A549 (cell line): ENCODE results near the gene OR2AE1. TPM values are rescaled to one million over a fixed set of nuclear protein-coding genes. Genes with fewer than 3 reads are reported as not detected.
"Not testable (repeated sequence)": the region's sequence is repeated elsewhere in the genome, so short reads cannot be mapped to it uniquely, and the experiment has no call there.

Source experiments
- ATAC-seq, 2 experiments: fragments of 200-7000 bp in 1 of 2; fragments of >200 bp in 1 of 2; cut with Nextera tagmentation in 1 of 2; cut with Tn5 transposase in 1 of 2; 3 replicates each; pipeline versions ENCODE4 v1.8.0 to v1.9.1; 2018 to 2020; ENCODE audit warnings: mild to moderate bottlenecking in 1 of 2, moderate library complexity in 1 of 2
- CTCF ChIA-PET: fragments of 300-600 bp; sonication (Branson Sonifier 250); formaldehyde crosslinking; extraction: SDS; loops from one replicate; lab custom pipeline; 2021; ENCODE audit warnings: antibody characterized with exemption, inconsistent platforms; lab: Yijun Ruan, JAX
- POLR2A ChIA-PET: fragments of 350-600 bp; formaldehyde crosslinking; extraction: SDS; loops from one replicate; lab custom pipeline; 2021; ENCODE audit warnings: antibody characterized with exemption, inconsistent platforms; lab: Yijun Ruan, JAX
- DNase-seq, 2 experiments: peaks; one replicate each; pipeline versions ENCODE4 v3.0.0 to v3.0.0-alpha.2; 2011 to 2016; ENCODE audit warnings: low read depth in 1 of 2, low spot score in 1 of 2
- FAIRE-seq: peaks from 2 replicates; lab custom pipeline; 2011; peaks lifted over from hg19 to GRCh38; lab: Jason Lieb, UNC
- H3K27ac ChIP-seq, 2 experiments: fragments of >200 bp; sonication (Bioruptor Twin); formaldehyde crosslinking; 3 replicates each; pipeline ENCODE4 v1.5.1; 2016 to 2017
- H3K4me1 ChIP-seq: fragments of >200 bp; sonication (Bioruptor Twin); formaldehyde crosslinking; 3 replicates; pipeline ENCODE4 v1.6.1; 2016
- H3K4me2 ChIP-seq: fragments of >200 bp; sonication (Bioruptor Twin); formaldehyde crosslinking; 3 replicates; pipeline ENCODE4 v1.6.1; 2016
- H3K4me3 ChIP-seq: fragments of >200 bp; sonication (Bioruptor Twin); formaldehyde crosslinking; 3 replicates; pipeline ENCODE4 v1.5.1; 2016
- H3K9me3 ChIP-seq: fragments of >200 bp; sonication (Bioruptor Twin); formaldehyde crosslinking; 3 replicates; pipeline ENCODE4 v1.6.1; 2016
- CBX8 ChIP-seq: fragments of 200-600 bp; sonication (generic); IDR thresholded peaks from 2 replicates; pipeline ENCODE4 v1.6.1; 2016
- CEBPB ChIP-seq, 2 experiments: fragments of >200 bp in 1 of 2; sonication (Bioruptor Twin) in 1 of 2; formaldehyde crosslinking in 1 of 2; IDR thresholded peaks; 2 replicates each; pipeline ENCODE4 v1.6.1; 2012 to 2016
- CHD4 ChIP-seq: fragments of 200-600 bp; sonication (generic); IDR thresholded peaks from 2 replicates; pipeline ENCODE4 v1.6.1; 2016; ENCODE audit warnings: antibody characterized with exemption, mild to moderate bottlenecking, borderline replicate concordance
- ESRRA ChIP-seq: fragments of 150-350 bp; IDR thresholded peaks from 2 replicates; pipeline ENCODE4 v1.6.1; 2014; ENCODE audit warnings: mild to moderate bottlenecking, low read length, borderline replicate concordance
- FOSL2 ChIP-seq, 2 experiments: fragments of 450-650 bp in 1 of 2; fragments of >200 bp in 1 of 2; sonication (Bioruptor Twin) in 1 of 2; formaldehyde crosslinking; IDR thresholded peaks; 2 replicates each; pipeline versions ENCODE4 v1.5.0 to v1.6.1; 2016 to 2020; ENCODE audit warnings: mild to moderate bottlenecking in 1 of 2, moderate library complexity in 1 of 2
- HDAC2 ChIP-seq: fragments of 200-600 bp; sonication (generic); IDR thresholded peaks from 2 replicates; pipeline ENCODE4 v1.6.1; 2016
- HOXB5 ChIP-seq: fragments of 250-450 bp; sonication (Bioruptor Pico); IDR thresholded peaks from 2 replicates; pipeline ENCODE4 v1.5.0; 2020; ENCODE audit warnings: mild to moderate bottlenecking, moderate library complexity
- MAFK ChIP-seq: fragments of 450-650 bp; IDR thresholded peaks from 2 replicates; pipeline ENCODE4 v1.6.1; 2014; ENCODE audit not compliant: partially characterized antibody
- NFE2L2 ChIP-seq: fragments of 150-350 bp; conservative IDR thresholded peaks from 2 replicates; pipeline ENCODE4 v1.6.1; 2014; ENCODE audit warnings: low read length
- PHF8 ChIP-seq: fragments of 200-600 bp; sonication (generic); IDR thresholded peaks from 2 replicates; pipeline ENCODE4 v1.6.1; 2016; ENCODE audit warnings: low read depth, mild to moderate bottlenecking, antibody characterized with exemption, moderate library complexity, borderline replicate concordance
- POLR2AphosphoS2 ChIP-seq: conservative IDR thresholded peaks from 2 replicates; pipeline ENCODE4 v1.6.1; 2012; ENCODE audit warnings: low read length, improper control_type of control experiment, inconsistent platforms
- RFX5 ChIP-seq: fragments of 450-650 bp; IDR thresholded peaks from 2 replicates; pipeline ENCODE4 v1.7.1; 2014; ENCODE audit warnings: antibody characterized with exemption, mild to moderate bottlenecking, moderate library complexity
- SREBF2 ChIP-seq: fragments of 450-650 bp; IDR thresholded peaks from 2 replicates; pipeline ENCODE4 v1.6.1; 2014; ENCODE audit warnings: mild to moderate bottlenecking, moderate library complexity
- TFCP2L1 ChIP-seq: fragments of 250-450 bp; sonication (Bioruptor Pico); IDR thresholded peaks from 2 replicates; pipeline ENCODE4 v1.5.0; 2021; ENCODE audit warnings: mild to moderate bottlenecking
- ZSCAN20 ChIP-seq: fragments of 250-450 bp; sonication (Bioruptor Pico); IDR thresholded peaks from 2 replicates; pipeline ENCODE4 v1.8.0; 2022; ENCODE audit warnings: mild to moderate bottlenecking, moderate library complexity
- WGBS: methylation state at CpG from one replicate; pipeline ENCODE4 v1.1.6; 2017; ENCODE audit errors: missing lambda C conversion rate; 5-methylcytosine and 5-hydroxymethylcytosine counted together
- polyA plus RNA-seq, 4 experiments: library from polyadenylated mRNA; depleted of rRNA in 3 of 4; stranded (reverse); fragments of >200 nt; fragmentation: RNase III in 1 of 4; extraction: RNeasy Plus Mini Kit Qiagen cat#74134 plus additional on column Dnase treatment in 1 of 4; gene quantifications; 2 replicates in 3 of 4; 3 replicates in 1 of 4; pipeline ENCODE4 v1.2.3, GENCODE V29; 2011 to 2017
- TF ChIP-seq, protein P1 (sequence below): fragments of 450-650 bp; IDR thresholded peaks from 2 replicates; pipeline ENCODE4 v1.6.1; 2014; ENCODE audit warnings: antibody characterized with exemption
- TF ChIP-seq, protein P2 (sequence below): IDR thresholded peaks from 2 replicates; pipeline ENCODE4 v1.6.1; 2012

OR2AE1 gene
- polyA plus RNA-seq, 2 of the 4 experiments (the other 2 are of a cell fraction) = 0.09 TPM; not detected in 1

DNA sequence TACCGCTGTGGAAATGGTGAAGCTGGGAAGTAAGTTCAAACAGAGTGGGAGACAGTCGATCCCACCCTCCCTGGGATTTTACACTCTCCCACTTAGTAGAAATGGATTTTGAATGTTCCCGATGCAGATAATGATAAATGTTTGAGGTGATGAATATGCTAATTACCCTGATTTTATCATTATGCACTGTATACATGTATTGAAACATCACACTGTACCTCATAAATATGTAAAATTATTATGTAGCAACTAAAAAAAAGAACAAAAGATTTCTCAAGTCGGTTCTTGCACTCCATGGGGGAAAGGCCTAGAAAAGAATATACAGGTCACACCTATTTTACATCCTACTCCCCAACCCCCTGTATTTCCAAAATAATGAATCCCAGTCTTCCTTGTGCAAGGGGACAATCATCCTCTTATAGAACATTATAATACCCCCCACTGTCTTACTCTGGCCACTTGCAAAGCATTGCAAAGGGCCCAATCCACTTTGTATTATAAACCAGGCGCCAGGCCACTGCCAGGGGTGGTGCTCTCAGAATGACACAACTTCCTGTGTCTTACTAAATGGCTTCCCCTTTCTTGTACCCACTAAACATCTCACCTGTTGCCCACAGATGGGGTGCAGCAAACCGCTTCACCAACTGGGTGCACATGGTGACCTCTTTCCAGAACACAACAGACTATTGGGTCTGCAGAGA, 20.6 kb upstream of the OR2AE1 start:
- Histone ChIP-seq H3K4me2 (no peak overlapping the region), H3K27ac (no peak overlapping the region), H3K9me3 (no peaks in the 10 kb centered on the region), H3K4me1 (no peaks in the 10 kb centered on the region), H3K4me3 (no peak overlapping the region)
- DNase-seq (no peak), ATAC-seq (no peak), FAIRE-seq (no peak)
- POLR2A ChIA-PET = no interaction called here
- WGBS = 95% methylated on average over 6 of the region's 6 CpGs
- TF ChIP-seq TFCP2L1 = no peak
- TF ChIP-seq, protein P1, sequence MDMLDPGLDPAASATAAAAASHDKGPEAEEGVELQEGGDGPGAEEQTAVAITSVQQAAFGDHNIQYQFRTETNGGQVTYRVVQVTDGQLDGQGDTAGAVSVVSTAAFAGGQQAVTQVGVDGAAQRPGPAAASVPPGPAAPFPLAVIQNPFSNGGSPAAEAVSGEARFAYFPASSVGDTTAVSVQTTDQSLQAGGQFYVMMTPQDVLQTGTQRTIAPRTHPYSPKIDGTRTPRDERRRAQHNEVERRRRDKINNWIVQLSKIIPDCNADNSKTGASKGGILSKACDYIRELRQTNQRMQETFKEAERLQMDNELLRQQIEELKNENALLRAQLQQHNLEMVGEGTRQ = no peak
- TF ChIP-seq FOSL2 (IDR thresholded peaks at IDR 0.05) = no peak
- no peak for TF ChIP-seq FOSL2 (CRISPR knock-in tag; IDR thresholded peaks at IDR 0.05)
- no peak for TF ChIP-seq ZSCAN20 (CRISPR knock-in tag)
- no peak for TF ChIP-seq CEBPB (IDR thresholded peaks at IDR 0.05)
- TF ChIP-seq RFX5 = no peak
- CTCF ChIA-PET = interaction anchor here (0.6 kb wide), 1 partner anchor 179 kb away, joined by 3 read pairs; no protein-coding TSS in a partner anchor

DNA sequence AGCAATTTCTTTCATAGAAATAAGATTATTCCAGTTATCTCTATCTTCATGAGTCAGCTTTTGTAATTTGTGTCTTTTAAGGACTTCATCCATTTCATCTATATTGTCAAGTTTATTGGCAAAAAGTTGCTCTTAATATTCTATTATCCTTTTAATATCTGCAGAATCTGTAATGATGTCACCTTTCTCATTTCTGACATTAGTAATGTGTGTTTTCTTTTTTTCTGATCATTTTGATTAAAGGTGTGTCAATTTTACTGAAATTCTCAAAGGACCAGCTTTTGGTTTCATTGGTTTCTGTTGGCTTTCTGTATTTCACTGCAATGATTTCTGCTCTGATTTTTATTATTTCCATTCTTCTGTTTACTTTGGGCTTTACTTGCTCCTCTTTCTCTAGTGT, 17.9 kb upstream of the OR2AE1 start:
- H3K27ac ChIP-seq = no peak overlapping the region
- no peak for DNase-seq
- no peak for TF ChIP-seq MAFK
- no peak for TF ChIP-seq PHF8
- no peak for FAIRE-seq
- CTCF ChIA-PET = interaction anchor here (0.6 to 1.0 kb wide), 2 partner anchors 95 to 854 kb away, joined by 3 read pairs; no protein-coding TSS in a partner anchor
- no peaks in the 10 kb centered on the region for H3K9me3 ChIP-seq
- no peak for ATAC-seq
- no peak overlapping the region for H3K4me2 ChIP-seq
- no peak overlapping the region for H3K4me3 ChIP-seq
- POLR2A ChIA-PET = interaction anchor here (0.8 kb wide), 1 partner anchor 25 kb away, joined by 3 read pairs; the partner anchor contains the start of gene TRIM4
- H3K4me1 ChIP-seq = no peaks in the 10 kb centered on the region

DNA sequence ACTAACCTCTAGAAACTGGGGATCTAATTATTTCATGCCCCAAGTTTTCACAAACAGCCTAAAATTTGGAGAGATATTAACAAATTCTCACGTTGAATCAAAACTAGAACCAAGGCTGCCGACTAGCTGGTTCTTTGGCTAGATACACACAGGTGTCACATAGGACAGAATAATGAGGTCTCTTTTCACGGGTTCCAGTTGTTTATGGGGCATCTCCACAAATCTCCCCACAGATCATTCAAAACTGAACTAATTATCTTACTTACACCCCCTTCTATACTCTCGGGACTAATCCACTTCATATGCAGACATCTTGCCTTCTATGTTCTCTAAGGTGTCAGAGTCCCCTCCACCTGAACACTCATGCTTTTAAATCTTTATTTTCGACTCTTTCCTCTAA, 16.4 kb upstream of the OR2AE1 start:
- Histone ChIP-seq H3K27ac (no peak overlapping the region), H3K9me3 (no peaks in the 10 kb centered on the region), H3K4me1 (no peaks in the 10 kb centered on the region), H3K4me2 (no peak overlapping the region), H3K4me3 (no peak overlapping the region)
- ChIA-PET CTCF (no interaction called here), POLR2A (no interaction called here)
- 65% methylated on average over 5 of the region's 5 CpGs for WGBS
- TF ChIP-seq TFCP2L1 = no peak
- no peak for TF ChIP-seq HDAC2
- no peak for TF ChIP-seq CHD4
- no peak for FAIRE-seq
- ATAC-seq = no peak
- DNase-seq = no peak

DNA sequence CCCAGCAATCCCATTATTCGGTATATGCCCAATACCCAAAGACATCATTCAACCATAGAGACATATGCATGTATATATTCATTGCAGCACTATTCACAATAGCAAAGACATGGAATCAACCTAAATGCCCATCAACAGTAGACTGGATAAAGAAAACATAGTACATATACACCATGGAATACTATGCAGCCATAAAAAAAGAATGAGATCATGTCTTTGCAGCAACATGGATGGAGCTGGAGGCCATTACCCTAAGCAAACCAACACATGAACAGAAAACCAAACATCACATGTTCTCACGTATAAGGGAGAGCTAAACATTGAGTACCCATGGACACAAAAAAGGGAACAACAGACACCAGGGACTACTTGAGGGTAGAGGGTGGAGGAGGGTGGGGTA, 13.5 kb upstream of the OR2AE1 start:
- ATAC-seq, POLR2A ChIA-PET, H3K4me3 ChIP-seq, H3K9me3 ChIP-seq, H3K4me1 ChIP-seq, FAIRE-seq, DNase-seq, H3K27ac ChIP-seq, H3K4me2 ChIP-seq: not testable (repeated sequence)
- 93% methylated on average over 2 of the region's 2 CpGs for WGBS
- CTCF ChIA-PET = interaction anchor here (1.2 kb wide), 1 partner anchor 90 kb away, joined by 3 read pairs; no protein-coding TSS in a partner anchor

DNA sequence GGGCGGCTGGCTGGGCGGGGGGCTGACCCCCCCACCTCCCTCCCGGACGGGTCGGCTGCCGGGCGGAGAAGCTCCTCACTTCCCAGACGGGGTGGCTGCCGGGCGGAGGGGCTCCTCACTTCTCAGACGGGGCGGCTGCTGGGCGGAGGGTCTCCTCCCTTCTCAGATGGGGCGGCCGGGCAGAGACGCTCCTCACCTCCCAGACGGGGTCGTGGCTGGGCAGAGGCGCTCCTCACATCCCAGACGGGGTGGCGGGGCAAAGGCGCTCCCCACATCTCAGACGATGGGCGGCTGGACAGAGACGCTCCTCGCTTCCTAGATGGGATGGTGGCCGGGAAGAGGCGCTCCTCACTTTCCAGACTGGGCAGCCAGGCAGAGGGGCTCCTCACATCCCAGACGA, 11.5 kb upstream of the OR2AE1 start:
- no CpG with 5 or more reads among the region's 29 CpGs for WGBS
- H3K4me3 ChIP-seq, H3K9me3 ChIP-seq, DNase-seq, H3K4me1 ChIP-seq, H3K4me2 ChIP-seq, H3K27ac ChIP-seq, CTCF ChIA-PET, ATAC-seq, FAIRE-seq, POLR2A ChIA-PET: not testable (repeated sequence)

DNA sequence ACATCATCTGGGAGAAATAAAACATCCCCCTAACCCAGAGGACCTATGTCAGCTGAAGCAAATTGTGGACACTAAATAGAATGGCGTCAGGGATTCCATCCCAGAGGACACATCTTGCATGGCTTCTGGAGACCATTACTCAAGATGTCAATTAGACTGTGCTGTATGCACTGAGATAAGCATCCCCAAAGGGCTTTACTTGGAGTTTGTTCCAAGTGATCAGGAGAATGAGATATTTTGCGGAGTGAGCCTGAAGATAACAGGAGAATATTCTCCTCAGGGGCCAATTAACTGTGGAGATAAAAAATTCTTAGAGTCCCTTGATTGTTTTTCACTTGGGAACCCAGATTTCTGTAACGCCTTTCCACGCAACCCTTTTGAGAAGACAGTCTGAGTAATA, 4.5 kb upstream of the OR2AE1 start:
- Histone ChIP-seq H3K4me1 (no peaks in the 10 kb centered on the region), H3K27ac (no peak overlapping the region), H3K4me2 (no peak overlapping the region), H3K4me3 (no peak overlapping the region), H3K9me3 (no peaks in the 10 kb centered on the region)
- ChIA-PET POLR2A (no interaction called here), CTCF (no interaction called here)
- WGBS = 84% methylated on average over 4 of the region's 4 CpGs
- DNase-seq = no peak
- FAIRE-seq = no peak
- TF ChIP-seq POLR2AphosphoS2 (no peak), NFE2L2 (no peak), HOXB5 (CRISPR knock-in tag) (no peak), ESRRA (no peak), HDAC2 (no peak), SREBF2 (no peak), CBX8 (no peak)
- TF ChIP-seq, protein P2, sequence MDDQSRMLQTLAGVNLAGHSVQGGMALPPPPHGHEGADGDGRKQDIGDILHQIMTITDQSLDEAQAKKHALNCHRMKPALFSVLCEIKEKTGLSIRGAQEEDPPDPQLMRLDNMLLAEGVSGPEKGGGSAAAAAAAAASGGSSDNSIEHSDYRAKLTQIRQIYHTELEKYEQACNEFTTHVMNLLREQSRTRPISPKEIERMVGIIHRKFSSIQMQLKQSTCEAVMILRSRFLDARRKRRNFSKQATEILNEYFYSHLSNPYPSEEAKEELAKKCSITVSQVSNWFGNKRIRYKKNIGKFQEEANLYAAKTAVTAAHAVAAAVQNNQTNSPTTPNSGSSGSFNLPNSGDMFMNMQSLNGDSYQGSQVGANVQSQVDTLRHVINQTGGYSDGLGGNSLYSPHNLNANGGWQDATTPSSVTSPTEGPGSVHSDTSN = no peak
- ATAC-seq = no peak
